Measurements from ENCODE around the gene TMEM154.

GRCh38 chr4:152709675-152710438 lies 30.1 kb upstream of the TMEM154 start:
- TF ChIP-seq CTCF (IDR thresholded peaks at IDR 0.05) (no peak), POLR2A (IDR thresholded peaks at IDR 0.05) (no peak), EP300 (IDR thresholded peaks at IDR 0.05) (no peak)

All from ovary (tissue), 3 donors.